Activated gamma-delta T cell treated with anti-CD3 and anti-CD28 coated beads, Interleukin-2, amount 50 U/mL, for 16 hours (primary cell): ENCODE results near the gene VAV1.
"Not testable (repeated sequence)": the region's sequence is repeated elsewhere in the genome, so short reads cannot be mapped to it uniquely, and the experiment has no call there.

Experiments
- DNase-seq: peaks from one replicate; pipeline ENCODE4 v3.0.0-alpha.2; 2020; ENCODE audit warnings: low read depth

Gene VAV1

GRCh38 chr19:6737284-6737872 is 35.1 kb upstream of the VAV1 start, which contains the start of gene GPR108:
TSS of gene GPR108 (minus strand) at chr19:6737580. CDS start at chr19:6737576, 4 bp downstream.
- DNase-seq: peak; percentile 99

- DNase-seq: peak; percentile 58
These were observed 34.4 kb upstream of the VAV1 start for GRCh38 chr19:6737873-6738786.

GRCh38 chr19:6738787-6739389 is 33.6 kb upstream of the VAV1 start:
- peak; percentile 12 for DNase-seq

GRCh38 chr19:6739390-6739882 is 33.1 kb upstream of the VAV1 start, which contains the start of gene TRIP10:
TSS of gene TRIP10 (plus strand) at chr19:6739680. CDS start at chr19:6739762, 82 bp downstream.
- peak; percentile 75 for DNase-seq

GRCh38 chr19:6739883-6740588 is 32.5 kb upstream of the VAV1 start:
- DNase-seq: no peak

GRCh38 chr19:6740589-6741343 is 31.7 kb upstream of the VAV1 start:
- no peak for DNase-seq

- no peak for DNase-seq
These were observed 29.4 kb upstream of the VAV1 start for GRCh38 chr19:6743066-6743465.

- DNase-seq: no peak
These were observed 28.7 kb upstream of the VAV1 start for GRCh38 chr19:6743714-6744380.

GRCh38 chr19:6744381-6745301 is 27.9 kb upstream of the VAV1 start:
- DNase-seq: no peak

GRCh38 chr19:6745965-6746364 is 26.5 kb upstream of the VAV1 start:
- no peak for DNase-seq

GRCh38 chr19:6748543-6748942 is 24.0 kb upstream of the VAV1 start:
- not testable (repeated sequence) for DNase-seq

- no peak for DNase-seq
These were observed 22.4 kb upstream of the VAV1 start for GRCh38 chr19:6750062-6750461.

GRCh38 chr19:6751189-6751588 is 21.3 kb upstream of the VAV1 start:
- DNase-seq: no peak

- no peak for DNase-seq
These were observed 20.0 kb upstream of the VAV1 start for GRCh38 chr19:6752256-6753177.

GRCh38 chr19:6753178-6754031 is 19.1 kb upstream of the VAV1 start:
- peak; percentile 60 for DNase-seq

- DNase-seq: no peak
These were observed 18.4 kb upstream of the VAV1 start for GRCh38 chr19:6754136-6754535.

- no peak for DNase-seq
These were observed 17.6 kb upstream of the VAV1 start for GRCh38 chr19:6754653-6755463.
